ENCODE measurements around the gene MAGEA1. TPM values are rescaled to one million over a fixed set of nuclear protein-coding genes. Genes with fewer than 3 reads are reported as not detected.

Gene MAGEA1
- total RNA-seq, 3 donors from 2014 or later = not detected

DNA sequence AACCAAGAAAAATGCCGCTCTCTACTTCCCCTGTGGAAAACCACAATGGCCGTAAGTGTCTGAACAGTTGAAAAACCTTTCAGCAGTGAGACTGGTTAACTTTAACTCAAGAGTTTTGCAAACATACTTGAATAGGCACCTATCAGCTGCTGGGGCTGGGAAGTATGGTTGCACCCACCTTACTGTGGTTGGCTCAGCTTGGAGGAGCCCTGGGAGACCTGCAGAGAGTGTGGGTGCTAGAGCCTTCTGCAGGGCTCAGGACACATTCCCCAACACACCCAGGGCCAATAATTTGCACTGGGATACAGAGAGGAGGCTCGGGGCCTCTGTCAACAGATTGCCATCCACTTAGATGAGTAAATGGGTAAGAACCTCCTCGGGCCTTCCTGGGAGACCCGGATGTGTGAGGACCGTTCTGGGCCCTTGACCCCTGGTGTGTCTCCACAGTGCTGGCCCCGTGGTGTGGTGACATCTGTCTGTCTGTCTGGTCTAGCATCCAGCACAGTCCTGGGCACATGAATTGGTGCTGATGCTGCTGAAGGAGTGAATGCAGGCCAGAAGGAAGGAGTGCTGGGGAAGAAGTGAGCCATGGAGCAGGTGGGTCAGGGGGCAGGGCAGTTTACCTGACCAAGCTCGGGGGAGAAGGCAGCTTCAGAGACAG lies 46.5 kb downstream of the MAGEA1 start:
- Histone ChIP-seq H3K4me3 (no peak overlapping the region), H3K27me3 (peaks cover 0 to 54% of the 10 kb centered on the region in 2 donors), H3K36me3 (no peaks in the 10 kb centered on the region), H3K9me3 (no peaks in the 10 kb centered on the region), H3K4me1 (no peaks in the 10 kb centered on the region), H3K27ac (no peak overlapping the region)
- intact Hi-C loops (cut with DNase I; ENCODE audit: low total_unique reads) = no loop called here
- TF ChIP-seq POLR2AphosphoS5 (IDR thresholded peaks at IDR 0.05) = no peak
- TF ChIP-seq POLR2A (IDR thresholded peaks at IDR 0.05) = no peak
- TF ChIP-seq, protein P1, sequence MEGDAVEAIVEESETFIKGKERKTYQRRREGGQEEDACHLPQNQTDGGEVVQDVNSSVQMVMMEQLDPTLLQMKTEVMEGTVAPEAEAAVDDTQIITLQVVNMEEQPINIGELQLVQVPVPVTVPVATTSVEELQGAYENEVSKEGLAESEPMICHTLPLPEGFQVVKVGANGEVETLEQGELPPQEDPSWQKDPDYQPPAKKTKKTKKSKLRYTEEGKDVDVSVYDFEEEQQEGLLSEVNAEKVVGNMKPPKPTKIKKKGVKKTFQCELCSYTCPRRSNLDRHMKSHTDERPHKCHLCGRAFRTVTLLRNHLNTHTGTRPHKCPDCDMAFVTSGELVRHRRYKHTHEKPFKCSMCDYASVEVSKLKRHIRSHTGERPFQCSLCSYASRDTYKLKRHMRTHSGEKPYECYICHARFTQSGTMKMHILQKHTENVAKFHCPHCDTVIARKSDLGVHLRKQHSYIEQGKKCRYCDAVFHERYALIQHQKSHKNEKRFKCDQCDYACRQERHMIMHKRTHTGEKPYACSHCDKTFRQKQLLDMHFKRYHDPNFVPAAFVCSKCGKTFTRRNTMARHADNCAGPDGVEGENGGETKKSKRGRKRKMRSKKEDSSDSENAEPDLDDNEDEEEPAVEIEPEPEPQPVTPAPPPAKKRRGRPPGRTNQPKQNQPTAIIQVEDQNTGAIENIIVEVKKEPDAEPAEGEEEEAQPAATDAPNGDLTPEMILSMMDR (IDR thresholded peaks at IDR 0.05) = no peak
- no peak for DNase-seq (ENCODE audit: low spot score in 2 of 2)

DNA sequence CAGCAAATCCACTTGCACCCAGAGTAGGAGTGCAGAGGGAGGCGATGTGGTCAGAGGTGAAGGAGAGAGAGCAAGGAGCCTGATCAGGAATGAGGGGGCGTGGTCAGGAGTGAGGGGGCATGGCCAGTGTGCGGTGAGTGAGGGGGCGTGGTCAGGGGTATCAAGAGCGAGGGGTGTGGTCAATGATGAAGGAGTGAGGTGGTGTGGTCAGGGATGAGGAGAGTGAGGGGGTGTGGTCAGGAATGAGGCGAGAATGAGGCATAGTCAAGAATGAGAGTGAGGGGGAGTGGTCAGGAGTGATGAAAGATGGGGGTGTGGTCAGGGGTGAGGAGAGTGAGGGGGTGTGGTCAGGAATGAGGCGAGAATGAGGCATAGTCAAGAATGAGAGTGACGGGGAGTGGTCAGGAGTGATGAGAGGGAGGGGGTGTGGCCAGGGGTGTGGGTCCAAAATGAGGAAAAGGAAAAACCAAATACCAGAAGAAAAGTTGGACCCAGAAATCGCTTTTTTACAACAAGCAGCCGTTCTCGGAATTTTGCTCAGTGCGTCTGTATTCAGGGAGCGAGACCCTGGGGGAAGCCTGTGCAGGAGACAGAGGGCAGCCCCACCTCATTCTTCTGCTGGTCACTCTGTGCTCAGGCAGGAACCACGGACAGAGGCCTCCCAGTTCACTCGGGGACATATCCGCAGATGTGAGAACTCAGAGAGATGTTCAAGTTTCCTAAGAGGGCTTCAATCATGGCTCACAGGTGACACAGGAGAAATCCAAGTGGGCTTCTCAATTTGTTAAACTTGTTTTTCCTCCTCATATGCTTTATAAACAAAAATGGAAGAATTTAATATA lies 47.5 kb downstream of the MAGEA1 start:
- H3K27me3 ChIP-seq = peaks cover 0 to 54% of the 10 kb centered on the region in 2 donors
- H3K4me3 ChIP-seq = no peak overlapping the region

More for the DNA sequence above, 47.5 kb downstream of the MAGEA1 start:
- Histone ChIP-seq H3K4me1 (no peaks in the 10 kb centered on the region), H3K36me3 (no peaks in the 10 kb centered on the region), H3K9me3 (no peaks in the 10 kb centered on the region), H3K27ac (no peak overlapping the region)
- TF ChIP-seq, protein P1 (IDR thresholded peaks at IDR 0.05) = no peak
- TF ChIP-seq POLR2A (IDR thresholded peaks at IDR 0.05) (no peak), POLR2AphosphoS5 (IDR thresholded peaks at IDR 0.05) (no peak)
- DNase-seq (ENCODE audit: low spot score in 2 of 2) = no peak
- intact Hi-C loops (cut with DNase I; ENCODE audit: low total_unique reads) = no loop called here

Other genes with a start within 250 kb of the MAGEA1 start
- gene PNMA5, start 185.2 kb upstream of the MAGEA1 start, total RNA-seq = not detected
- gene PNMA3, start 122.8 kb upstream of the MAGEA1 start, total RNA-seq = under 1 TPM in 2 of 3 donors, not detected in 1; under 0.01 to 0.33 TPM
- gene PNMA6A, start 106.8 kb upstream of the MAGEA1 start, total RNA-seq = 1 to 10 TPM in 1 of 3 donors, under 1 TPM in 2; 0.33 to 1.8 (median 0.73) TPM
- not detected for gene PNMA6F, start 142.5 kb downstream of the MAGEA1 start, total RNA-seq
- gene ZNF275, start 154.9 kb downstream of the MAGEA1 start, total RNA-seq = 10 to 100 TPM in 2 of 3 donors, 1 to 10 TPM in 1; 8.3 to 13.3 (median 12.8) TPM
- gene PNMA6E, start 222.1 kb downstream of the MAGEA1 start, total RNA-seq = not detected
- gene ZFP92, start 232.2 kb downstream of the MAGEA1 start, total RNA-seq = 1 to 10 TPM in 2 of 3 donors, under 1 TPM in 1; 0.29 to 1.6 (median 1.3) TPM